HG03469 (cell line): ENCODE results near the gene OCRL.

Source experiments
- ATAC-seq: cut with Tn5 transposase; IDR thresholded peaks from one replicate; pipeline ENCODE4 v1.9.1; 2021; ENCODE audit warnings: mild to moderate bottlenecking, moderate library complexity, moderate number of reproducible peaks; ENCODE audit not compliant: unreplicated experiment

The OCRL gene

DNA sequence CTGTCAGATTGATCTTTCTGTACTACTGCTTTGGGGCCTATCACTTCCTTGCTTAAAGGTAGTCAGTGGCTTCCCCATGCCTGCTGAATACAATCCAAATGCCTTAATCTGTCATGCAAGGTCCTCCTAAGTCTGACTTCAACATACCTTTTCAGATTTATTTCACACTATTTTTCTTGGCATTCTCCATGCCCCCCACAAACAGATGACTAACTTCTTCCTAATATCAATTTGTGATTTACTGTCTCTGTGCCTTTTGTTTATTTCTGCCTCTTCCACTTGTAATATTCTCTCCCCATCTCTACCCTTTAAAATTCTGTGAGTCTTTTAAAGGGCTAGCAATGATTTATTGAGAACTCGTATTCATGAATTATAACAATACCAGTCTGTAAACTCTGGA, 41.8 kb downstream of the OCRL start:
- no peak for ATAC-seq

DNA sequence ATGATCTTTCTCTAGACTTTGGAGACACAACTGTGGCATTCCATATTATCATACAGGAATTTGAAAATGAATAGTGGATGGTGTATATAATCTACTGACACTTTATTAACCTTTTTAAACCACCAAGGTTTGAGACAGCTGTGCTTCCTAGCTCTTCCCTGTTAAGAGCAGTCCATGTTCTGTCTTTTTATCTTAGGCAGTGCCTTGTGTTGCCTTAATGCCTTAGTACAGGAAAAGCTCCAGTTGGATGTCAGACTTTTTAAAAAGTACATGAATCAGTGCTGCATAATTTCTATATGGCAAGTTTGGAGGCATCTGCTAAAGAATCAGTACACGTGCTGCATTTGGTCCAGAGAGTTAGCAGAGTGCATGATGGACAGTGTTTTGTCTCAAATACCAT, 45.1 kb downstream of the OCRL start:
- no peak for ATAC-seq

DNA sequence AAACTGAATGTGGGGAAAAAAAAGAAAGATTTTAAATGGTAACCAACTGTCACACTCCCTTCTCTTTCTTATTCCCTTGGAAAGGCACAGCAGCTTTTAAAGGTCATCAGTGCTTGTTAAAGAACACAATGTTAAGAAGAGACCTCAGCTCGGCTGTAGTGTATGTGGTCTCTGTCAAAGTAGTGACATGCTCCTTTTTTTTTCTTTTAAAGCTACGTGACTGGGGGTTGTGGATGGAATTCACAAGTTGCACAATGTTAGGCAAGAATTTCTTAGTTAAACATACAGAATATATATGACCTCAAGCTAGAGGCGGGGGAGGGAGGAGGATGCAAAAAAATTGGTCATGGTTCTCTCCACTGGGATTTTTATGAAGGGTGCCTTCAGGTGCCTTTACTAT, 45.6 kb downstream of the OCRL start:
- ATAC-seq, result no peak

DNA sequence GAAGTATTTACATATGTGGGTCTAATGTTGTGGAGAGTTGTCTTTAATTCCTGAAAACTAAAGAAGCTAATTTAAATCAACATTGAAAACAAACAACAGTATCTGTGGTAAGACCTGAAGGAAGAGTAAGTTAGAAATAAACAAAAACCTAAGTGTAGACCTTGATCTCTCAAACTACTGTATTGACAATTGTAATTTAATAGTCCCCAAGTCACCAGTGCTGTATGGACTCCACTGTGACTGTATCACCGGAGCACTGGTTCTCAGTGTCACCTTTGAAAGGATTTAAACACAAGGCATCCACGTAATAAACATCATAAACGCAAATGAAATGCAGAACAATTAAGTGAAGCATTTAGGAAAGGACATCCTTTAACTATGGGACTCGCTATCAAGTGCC, 46.4 kb downstream of the OCRL start:
- no peak for ATAC-seq

DNA sequence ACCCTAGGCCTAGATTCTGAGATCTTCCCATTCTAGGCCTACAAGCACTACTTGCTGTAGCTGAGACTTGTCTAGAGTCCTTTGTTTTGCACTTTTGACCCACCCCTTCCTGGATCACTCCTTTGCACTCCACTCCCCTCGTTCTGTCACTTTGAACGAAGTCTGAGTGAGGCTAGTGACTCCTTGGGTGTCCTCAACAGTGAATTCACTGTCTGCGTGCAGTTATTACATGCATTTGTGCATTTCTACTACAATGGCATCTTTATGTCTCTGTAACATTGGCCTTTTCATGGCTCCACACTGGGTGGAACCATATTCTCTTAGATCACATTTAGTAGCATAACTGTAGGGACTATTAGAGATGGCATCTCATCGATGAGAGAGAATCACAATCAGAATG, 50.5 kb downstream of the OCRL start:
- ATAC-seq, result no peak

DNA sequence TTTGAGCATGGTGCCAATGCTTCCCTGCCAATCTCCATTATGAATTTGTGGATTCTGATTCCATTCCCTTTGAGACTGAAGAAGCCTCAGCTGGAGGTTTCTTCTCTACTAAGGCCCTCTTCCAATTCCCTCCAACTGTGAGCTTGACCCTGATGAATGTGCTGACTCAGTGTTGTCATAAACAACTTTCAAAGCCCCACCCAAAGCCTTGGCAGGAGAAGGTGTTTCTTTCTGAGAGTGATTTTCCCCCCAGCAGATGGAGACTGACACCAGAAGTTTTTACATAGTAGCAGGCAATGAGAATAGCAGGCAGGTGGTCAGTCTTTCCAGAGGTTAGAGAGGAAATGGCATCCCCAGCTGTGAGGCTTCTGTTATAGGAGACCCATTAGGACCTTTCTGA, 53.1 kb downstream of the OCRL start:
- no peak for ATAC-seq

DNA sequence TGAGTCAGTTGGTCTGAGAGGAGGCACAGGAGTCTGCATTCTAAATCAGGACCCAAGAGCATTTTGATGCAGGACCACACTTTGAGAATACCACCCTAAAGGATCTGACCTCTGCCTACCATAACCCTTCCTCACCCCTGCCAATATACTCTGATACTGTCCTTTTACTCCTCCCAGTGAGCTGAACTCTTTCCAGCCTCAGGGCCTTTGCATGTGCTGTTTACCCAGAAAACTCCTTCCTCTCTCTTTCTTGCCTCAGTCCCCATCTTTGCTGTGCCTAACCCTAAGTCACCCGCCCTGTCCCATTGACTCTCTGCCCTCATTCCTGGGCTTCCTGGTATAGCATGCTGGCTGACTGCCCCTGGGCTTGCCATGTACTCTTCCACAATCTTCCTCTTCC, 54.7 kb downstream of the OCRL start:
- no peak for ATAC-seq

DNA sequence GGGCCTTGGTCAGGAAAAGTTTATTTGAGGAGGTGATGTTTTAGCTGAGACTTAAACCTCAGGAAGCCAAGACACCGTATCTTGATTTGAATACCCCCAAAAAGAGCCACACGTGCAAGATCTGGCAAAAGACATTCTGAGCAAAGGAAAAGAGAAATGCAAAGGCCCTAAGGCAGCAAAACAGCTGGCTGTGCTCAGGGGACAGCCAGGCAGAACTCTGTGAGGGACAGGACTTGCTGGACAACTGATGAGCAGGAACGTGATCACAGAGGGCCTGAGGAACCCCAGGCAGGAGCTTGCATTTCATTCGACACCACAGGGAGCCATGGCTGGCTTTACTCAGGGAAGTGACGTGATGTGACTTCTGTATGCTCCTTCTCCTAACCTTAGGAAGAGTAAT, 56.0 kb downstream of the OCRL start:
- ATAC-seq, result no peak

DNA sequence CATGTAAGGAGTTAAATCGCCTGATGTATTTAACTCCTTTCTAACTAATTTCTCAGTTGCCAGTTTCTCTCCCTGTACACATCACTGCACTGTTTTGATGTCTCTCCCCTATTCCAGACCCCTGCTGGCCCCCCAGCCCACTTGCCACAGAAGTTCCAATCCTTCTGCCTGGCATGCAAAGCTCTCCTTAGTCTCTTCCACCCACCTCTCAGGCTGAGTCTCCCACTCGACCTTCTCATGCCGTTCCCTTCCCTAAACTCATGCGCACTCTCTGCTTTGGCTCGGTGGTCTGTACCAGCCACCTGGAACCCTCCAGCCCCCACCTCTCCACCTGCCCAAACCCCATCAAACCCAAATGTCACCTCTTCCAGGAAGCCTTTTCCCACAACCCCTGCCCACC, 57.8 kb downstream of the OCRL start:
- ATAC-seq, result no peak

DNA sequence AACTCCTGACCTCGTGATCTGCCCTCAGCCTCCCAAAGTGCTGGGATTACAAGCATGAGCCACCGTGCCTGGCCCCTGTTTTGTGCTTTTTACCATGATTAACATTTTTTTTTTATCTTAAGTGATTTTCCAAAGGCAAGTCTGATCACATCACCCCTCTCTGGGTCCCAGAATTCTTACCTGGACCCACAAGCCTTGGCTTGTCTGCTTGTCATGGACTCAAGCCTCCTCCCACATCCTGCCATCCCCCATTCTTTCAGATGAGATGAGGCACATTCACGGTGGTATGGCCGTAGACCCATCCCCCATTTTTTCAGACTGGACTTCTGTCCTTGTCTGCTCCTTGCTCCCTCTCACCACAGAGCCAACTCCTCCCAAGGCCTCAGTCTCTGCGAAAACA, 59.4 kb downstream of the OCRL start:
- ATAC-seq, result no peak

DNA sequence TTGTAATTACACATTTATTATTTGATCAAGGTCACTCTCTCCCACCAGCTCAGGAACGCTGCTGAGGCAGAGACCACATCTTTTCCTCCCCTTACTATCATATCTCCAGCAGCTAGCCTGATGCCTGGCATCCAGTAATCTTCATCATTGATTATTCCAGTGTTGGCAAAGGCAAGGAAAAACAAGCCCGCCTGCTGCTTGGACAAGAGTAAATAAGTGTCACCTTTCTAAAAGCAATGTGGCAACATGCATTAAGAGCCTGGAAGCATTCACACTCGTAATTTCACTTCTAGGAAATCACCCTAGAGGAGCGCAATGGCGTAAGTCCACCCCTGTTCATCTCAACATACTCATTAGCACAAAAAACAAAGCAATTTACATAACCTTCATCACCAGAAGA, 59.9 kb downstream of the OCRL start:
- no peak for ATAC-seq

DNA sequence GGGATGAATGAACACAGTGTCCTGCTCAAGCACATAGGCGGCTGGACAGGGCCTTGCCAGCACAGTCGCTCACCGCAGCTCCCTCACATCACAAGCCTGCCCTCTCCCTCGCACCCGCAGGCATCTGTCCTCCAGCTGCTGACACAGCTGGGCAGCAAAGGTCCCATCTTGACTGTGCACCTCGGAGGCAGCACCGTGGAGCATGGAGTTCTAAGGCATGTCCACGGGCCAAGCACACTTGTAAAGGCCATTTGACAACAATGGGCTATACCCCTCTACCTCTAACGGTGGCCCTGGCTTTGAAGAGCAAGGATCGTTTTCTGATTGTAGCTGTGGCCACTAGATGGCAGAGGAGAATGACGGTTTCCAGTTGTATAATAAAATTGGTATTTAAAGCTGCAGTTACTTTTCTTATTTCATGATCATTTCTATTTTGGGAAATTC, 60.9 kb downstream of the OCRL start:
- no peak for ATAC-seq

DNA sequence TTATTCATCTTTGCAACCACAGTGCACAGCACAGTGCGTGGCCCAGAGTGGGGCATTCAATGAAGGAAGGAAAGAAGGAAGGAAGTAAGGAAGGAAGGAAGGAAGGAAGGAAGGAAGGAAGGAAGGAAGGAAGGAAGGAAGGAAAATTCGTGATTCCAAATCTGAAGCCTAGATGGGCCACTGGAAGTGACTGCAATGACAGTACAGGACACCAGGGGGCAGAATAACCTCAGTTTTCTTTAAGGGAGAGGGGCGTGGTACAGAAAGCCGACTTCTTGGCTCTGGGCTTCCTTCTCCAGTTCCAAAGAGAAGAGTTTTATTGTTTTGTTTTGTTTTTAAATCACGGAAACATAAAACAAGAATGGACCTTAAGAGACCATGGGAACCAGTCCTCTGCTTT, 66.9 kb downstream of the OCRL start:
- ATAC-seq, result no peak

DNA sequence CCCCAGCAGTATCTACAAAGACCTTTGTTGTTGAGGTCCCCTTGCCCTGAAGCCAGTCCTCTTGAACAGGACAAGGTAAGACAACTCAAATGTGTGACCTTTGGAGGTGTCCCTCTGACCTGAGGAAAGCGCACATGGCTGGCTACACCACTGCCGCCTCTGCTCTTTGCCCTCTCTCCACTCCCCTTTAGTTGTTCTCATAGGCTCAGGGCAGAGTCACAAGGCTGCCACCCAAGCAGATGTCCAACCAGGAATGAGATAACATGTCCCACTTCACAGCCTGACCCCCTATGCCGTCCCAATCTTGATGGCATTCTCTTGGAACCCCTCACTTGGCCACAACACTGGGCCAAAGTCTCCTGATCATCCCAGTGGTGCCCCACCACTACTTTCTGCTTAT, 68.4 kb downstream of the OCRL start:
- ATAC-seq, result no peak

DNA sequence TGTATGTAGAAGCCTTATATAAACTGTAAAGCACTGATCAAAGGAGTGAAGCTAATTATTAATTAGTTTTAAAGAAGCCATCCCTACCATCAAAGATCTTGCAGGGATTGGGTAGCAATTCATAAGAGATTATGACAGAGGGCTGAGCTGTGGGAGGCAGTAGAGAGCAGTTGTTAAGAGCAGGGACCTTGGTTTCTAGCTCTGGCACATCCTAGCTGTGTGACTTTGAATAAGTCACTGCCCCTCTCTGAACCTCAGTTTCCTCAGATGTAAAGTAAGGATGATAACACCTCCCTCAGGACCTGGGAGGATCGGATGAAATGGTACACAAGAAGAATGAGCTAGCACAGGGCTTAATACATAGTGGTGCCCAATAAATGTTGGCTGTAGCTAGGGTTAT, 69.3 kb downstream of the OCRL start:
- ATAC-seq, result no peak

DNA sequence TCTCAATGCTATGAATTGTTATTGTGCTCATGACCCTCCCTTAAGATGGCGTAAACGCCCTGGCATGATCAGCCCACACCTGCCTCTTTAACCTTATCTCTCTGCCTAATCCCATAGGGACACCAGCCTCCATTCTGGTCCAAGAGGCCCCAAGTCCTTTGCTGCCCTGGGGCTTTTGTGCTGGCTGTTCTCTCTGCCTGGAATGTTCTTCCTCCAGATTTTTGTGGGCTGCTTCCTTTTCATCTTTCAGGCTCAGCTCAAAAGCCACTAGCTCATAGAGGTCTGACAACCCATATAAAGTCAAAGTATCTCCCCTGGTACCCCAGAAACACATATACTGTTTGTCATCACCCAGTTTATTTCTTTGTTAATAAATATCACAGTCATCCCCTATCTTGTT, 72.3 kb downstream of the OCRL start:
- no peak for ATAC-seq

DNA sequence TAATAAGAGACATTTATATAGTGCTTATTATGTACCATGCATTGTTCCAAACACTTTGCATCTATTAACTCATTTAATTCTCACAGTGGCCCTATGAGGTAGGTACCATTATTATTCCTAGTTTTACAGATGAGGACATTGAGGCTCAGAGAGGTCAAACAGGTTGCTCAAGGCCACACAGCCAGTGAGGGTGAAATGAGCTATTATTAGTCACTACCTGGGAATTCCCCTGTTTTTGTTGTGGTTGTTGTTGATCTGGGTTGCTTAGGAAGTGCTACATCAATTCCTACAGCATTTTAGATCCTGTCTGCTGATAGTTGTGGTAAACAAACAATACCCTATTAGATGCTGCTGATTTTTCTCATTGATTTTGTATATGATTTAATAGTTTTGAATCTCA, 73.5 kb downstream of the OCRL start:
- ATAC-seq, result no peak

DNA sequence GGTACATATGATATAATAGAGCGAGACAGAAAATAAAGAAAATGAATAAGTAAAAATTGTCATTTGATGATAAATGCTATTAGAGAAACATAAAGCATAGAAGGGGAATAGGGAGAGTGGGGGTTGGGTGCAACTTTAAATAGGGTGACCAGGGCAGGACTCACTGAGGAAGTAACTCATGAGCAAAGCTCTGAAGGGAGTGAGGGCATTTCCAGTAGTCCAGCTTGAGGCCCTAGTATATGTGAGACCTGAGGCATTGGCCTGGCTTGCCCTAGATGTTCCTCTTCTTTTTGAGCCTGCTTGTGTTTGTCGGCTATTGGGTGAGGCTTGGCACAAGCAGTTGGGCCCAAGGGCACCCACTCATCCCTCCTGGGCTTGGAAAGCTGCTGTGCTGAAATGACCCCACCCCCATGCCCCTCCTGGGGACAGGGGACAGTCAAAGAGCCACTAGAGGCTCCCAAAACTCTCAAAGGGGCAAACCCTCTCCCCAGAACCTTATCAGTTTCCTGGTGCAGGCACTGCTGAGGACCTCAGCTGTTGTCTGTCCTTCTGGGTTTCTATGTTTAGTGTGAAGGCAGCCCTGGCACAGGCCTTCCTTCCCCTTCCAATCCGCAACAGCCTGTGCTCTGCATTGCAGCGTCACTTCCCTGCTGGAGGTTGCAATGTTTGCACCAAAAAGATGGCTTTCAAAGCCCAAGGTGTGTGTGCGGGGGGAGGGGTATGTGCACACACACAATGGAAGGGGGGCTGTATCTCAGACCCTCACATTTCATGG, 74.6 kb downstream of the OCRL start:
- ATAC-seq, result no peak

DNA sequence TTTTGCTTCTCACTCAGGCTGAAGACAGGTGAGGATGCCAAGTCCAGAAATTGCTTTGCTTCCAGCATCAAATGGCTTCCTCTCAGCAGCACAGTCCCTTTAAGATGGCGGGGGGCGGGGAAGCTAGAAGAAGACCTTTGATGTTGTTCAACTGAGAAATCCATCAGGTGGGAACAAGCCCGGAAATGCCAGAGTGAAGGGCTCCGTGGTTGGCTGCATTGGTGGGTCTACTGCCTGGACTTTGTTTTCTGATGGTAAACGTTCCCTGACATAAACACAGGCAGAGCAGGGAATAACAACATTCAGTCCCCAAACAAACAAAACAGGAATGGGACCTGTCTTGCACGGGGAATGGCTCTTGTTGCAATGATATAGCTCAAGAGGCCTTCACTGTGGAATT, 77.4 kb downstream of the OCRL start:
- no peak for ATAC-seq

DNA sequence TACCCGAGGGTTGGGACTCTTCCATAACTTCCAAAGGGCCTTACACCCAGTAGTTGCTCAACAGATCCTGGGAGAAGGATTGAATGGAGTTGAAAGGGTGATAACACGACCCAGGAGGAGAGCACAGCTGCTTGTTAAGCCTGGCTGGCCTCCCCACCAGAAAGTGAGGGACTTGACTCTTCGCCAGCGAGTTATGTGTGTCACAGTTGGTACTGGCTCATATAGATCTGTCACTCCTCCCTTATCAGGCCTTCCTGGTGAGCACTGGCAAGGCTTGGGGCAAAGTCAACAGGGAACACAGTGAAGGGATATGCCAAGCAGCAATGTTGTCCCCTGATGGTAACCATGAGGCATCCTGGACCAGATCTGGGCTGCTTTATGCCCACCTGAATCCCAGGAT, 78.9 kb downstream of the OCRL start:
- no peak for ATAC-seq

DNA sequence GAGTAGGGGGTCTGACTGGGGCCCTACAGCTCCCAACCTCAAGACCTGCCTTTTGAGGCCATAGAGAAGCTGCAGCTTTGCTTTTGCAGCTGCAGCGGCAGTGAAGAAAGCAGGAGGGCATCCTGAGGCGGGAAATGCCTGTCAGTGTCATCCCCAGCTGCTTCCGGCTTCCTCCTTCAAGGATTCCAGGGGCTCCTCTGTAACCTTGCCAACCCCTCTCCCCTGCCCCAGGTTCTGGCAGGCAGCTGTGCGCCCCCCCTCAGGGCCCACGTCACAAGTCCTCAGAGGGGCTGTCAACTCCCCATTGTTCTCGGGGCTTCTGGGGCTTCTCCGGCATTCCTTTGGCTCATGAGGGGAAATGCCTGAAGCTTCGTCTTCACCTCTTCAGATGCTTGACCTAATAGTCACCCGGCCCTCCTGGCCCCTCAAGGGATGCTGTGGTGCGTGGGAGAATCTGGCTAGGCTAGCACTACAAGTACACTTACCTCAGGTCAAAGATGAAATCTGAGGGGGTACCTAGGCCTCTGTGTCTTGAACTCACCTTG, 82.8 kb downstream of the OCRL start:
- ATAC-seq, result no peak

DNA sequence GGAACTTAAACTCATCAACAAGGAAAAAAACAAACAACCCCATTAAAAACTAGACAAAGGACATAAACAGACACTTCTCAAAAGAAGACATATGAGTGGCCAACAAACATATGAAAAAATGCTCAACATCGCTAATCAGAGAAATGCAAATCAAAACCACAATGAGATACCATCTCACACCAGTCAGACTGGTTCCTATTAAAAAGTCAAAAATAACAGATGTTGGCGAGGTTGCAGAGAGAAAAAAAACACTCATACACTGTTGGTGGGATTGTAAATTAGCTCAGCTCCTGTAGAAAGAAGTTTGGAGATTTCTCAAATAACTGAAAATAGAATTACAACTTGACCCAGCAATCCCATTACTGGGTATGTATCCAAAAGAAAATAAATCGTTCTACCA, 86.0 kb downstream of the OCRL start:
- ATAC-seq, result no peak

DNA sequence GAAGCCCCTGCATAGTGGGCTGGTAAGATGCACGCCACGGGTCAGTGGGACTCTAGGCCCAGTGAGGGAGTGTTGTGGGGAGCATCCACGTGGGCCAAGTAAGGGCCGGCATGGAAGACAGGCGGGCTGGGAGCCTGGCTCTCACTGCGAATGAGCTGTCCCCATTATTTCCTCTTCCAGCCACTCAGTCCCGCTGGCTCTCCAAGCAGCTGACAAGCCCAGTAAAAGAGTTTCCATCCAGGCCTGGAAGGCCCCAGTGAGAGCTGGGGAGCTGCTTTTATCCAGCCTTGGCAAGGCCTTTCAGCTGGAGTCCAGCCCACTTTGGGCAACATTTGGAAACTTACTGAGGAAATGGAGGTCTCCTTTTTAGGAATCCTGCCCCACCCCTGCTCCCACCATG, 89.8 kb downstream of the OCRL start:
- no peak for ATAC-seq
